C1 segment of cervical spinal cord (tissue), 14 donors: Measurements from ENCODE around the gene VPS52.

Source experiments
- DNase-seq, 14 donors: peaks; one replicate each; lab custom pipeline; 2025; lab: John Stamatoyannopoulos, UW

Gene VPS52

DNA sequence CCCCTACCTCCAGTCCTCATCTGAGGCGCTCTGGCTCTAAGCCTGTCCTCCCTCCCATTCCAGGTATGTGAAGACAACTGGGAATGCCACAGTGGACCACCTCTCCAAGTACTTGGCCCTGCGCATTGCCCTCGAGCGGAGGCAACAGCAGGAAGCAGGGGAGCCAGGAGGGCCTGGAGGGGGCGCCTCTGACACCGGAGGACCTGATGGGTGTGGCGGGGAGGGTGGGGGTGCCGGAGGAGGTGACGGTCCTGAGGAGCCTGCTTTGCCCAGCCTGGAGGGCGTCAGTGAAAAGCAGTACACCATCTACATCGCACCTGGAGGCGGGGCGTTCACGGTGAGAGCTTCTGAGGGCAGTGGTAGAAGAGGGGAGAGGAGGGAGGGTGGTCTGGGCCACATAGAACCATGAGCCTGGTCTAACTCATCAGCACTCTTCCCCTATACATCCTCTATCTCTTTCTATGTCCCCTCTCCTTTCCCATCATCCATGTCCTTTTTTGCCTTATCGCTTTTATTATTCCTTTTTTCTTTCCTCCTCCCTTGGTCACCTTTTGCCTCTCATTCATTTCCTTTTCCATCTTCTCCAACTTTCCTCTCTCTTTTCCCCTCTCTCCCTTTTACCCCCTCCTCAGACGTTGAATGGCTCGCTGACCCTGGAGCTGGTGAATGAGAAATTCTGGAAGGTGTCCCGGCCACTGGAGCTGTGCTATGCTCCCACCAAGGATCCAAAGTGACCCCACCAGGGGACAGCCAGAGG is 59.8 kb downstream of the VPS52 start:
- no peak for DNase-seq

DNA sequence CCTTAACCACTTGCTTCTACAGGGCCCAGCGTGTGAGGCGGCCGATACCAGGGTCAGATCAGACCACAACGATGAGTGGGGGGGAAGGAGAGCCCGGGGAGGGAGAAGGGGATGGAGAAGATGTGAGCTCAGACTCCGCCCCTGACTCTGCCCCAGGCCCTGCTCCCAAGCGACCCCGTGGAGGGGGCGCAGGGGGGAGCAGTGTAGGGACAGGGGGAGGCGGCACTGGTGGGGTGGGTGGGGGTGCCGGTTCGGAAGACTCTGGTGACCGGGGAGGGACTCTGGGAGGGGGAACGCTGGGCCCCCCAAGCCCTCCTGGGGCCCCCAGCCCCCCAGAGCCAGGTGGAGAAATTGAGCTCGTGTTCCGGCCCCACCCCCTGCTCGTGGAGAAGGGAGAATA is 60.5 kb downstream of the VPS52 start:
- no peak for DNase-seq

DNA sequence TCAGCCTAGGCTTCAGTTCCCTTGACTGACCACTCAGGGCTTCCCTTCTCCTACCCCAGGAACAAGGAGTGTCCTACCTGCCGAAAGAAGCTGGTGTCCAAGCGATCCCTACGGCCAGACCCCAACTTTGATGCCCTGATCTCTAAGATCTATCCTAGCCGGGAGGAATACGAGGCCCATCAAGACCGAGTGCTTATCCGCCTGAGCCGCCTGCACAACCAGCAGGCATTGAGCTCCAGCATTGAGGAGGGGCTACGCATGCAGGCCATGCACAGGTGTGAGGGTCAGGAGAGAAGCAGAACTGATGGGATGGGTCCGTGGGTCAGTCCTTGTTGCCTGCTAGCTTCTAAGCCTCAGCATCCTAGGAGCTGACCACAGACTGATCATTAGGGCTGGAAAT is 61.8 kb downstream of the VPS52 start:
- DNase-seq, result no peak

DNA sequence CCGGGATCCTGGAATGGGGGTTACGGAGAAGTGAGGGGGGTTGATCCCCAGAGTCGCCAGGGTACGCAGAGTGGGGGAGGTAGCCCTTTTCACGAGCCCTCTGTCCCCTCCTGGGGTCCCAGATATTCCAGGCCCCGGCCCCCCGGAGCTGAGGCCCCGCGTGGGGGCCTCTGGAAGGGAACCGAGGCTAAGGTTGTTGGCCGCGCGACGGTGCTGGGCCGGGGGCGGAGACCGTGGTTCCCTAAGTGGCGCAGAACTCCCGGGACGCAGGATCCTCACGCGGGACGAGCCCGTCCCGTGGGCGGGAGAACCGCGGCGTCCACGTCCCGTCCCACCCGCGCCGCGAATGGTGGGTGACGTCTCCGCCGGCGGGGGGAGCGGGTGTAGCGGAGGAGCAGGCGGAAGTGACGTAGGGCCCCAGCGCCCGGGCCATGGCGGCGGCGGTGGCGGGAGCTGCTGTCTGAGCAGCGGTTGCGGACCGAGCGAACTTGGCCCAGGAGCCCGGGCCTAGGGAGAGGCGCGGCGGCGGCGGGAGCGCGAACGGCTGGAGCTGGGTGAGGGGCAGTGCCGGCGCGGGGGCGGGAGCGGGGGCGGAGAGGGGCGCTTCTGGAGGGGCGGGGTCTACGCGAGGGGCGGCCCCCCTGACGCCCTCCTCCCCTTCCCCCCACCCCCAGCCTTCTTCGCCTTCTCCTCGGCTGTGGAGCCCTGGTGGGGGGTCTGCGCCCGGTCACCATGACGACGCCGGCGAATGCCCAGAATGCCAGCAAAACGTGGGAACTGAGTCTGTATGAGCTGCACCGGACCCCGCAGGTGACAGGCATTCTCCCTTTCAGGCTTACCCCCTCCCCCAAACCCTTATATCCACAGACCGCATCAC is 63.3 kb downstream of the VPS52 start, which contains the start of gene RING1:
Gene RING1 (plus strand): TSS at position 410 of the 877 bp plus-strand sequence. CDS start 323 bp downstream, at position 733.
- peak in 12 of 14 donors; percentile 60 to 89 (median 78) for DNase-seq

DNA sequence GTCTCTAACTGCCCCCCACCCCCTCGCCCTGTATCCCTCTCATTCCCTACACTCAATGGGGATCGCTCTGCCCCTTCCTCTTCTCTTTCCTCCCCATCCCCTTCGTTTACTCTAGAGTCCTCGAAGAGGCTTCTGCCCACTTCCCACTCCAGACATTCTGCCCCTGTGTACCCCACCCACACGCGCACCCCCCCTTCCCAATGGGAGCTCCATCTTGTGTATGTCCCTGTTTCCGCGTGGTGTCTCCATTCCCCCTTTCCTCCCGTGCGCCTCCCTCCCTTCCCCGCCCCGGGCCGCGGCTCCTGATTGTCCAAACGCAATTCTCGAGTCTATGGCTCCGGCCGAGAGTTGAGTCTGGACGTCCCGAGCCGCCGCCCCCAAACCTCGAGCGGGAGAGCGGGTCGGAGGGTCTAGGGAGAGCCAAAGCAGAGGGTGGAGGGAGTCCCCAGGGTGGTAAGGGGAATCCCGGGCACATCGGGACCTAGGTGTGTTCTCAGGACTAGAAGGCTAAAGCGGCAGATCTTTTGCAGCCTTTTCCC is 64.1 kb downstream of the VPS52 start:
- DNase-seq, result peak in 4 of 14 donors; percentile 46 to 71 (median 58)

DNA sequence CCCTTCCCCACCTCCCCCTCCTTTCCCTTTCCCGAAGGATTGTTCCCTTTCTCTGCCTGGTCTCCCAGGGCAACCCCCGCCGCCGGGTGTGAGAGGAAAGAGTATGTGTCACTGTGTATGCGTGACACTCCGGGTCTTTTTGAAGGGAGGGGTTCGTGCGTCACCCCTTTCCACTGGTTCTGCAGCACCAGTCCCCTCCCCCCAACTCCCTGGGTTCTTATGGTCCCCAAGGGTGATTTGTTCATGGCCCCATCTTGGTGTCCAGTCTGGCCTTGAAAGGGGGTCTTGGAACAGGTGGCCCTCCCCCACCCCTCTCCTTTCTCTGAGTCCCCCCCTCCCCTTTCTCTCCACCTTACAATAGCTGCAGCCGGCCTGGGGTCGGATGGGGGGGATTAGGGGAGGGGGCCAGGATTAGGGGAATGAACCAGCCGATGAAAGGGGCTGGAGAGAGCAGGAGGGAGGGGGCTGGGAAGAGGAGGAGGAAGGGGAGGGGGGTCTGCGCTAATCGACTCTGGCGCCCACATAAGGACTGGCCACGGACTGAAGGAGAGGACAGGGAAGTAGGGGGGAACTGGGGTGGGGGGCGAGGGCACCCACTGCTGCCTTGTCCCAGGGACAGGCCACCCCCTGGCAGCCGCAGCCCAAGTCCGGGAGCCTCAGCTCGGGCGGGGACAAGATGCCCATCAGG is 64.7 kb downstream of the VPS52 start:
- DNase-seq, result peak in 2 of 14 donors; percentile 25 to 68

DNA sequence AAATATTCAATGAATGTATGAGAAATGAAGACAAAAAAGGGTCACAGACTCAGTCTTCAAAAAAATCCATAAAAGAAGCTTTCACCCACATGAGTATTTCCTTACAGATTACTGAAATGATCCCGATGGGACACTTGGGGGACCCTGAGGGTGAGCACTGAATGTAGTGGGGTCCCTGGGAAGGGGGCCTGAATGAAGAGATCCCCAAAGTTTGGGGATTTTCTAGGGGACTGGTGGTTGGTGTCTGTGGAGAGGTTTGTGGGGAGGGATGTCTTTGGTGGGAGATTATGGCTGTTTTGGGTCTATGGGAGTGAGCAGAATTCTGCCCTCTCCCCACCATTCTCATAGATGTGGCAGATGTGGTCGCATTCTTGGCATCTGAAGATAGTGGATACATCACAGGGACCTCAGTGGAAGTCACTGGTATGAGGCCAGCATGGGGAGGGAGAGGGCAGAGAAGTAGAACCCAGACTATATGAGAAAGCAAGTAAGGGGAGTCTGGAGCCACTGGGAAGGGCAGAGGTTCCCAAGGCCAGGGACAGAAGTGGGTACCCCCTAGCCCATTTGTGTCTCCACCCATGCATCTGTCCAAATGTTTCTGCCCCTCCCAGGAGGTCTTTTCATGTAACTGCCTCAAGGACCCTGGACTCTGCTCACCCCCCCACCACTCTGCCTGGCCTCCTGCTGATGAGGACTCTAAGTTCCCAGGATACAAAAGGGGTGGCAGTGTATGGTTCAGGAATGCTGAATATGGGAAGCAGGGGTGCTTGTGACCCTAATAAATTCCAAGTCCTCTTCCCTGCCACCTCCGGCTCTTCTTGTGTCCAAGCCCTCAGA is 65.4 kb downstream of the VPS52 start:
- peak in 1 of 14 donors; percentile 13 for DNase-seq

DNA sequence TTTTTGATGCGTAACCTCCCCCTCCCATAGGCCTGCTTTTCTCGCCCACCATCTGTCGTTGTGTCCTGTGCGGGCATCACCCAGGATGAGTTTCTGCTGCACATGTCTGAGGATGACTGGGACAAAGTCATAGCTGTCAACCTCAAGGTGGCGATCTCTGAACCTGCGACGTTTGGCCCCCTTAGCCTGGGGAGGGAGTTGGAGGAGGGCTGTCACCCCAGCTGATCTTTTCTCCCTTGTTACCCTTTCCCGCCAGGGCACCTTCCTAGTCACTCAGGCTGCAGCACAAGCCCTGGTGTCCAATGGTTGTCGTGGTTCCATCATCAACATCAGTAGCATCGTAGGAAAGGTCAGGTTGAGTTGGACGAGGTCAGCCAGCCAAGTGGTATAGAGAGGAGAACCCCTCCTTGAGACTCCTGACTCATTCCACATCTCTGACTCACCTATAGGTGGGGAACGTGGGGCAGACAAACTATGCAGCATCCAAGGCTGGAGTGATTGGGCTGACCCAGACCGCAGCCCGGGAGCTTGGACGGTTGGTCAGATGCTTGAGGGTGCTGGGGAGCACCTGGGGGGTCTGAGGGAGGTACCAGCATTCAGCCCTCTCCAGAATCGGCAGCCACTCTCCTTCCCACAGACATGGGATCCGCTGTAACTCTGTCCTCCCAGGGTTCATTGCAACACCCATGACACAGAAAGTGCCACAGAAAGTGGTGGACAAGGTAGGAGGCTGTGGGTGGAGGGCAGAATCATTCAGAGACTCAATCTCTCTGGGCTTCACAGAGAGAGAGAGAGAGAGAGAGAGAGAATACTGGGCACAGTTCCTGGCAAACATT is 66.3 kb downstream of the VPS52 start:
- DNase-seq, result no peak

DNA sequence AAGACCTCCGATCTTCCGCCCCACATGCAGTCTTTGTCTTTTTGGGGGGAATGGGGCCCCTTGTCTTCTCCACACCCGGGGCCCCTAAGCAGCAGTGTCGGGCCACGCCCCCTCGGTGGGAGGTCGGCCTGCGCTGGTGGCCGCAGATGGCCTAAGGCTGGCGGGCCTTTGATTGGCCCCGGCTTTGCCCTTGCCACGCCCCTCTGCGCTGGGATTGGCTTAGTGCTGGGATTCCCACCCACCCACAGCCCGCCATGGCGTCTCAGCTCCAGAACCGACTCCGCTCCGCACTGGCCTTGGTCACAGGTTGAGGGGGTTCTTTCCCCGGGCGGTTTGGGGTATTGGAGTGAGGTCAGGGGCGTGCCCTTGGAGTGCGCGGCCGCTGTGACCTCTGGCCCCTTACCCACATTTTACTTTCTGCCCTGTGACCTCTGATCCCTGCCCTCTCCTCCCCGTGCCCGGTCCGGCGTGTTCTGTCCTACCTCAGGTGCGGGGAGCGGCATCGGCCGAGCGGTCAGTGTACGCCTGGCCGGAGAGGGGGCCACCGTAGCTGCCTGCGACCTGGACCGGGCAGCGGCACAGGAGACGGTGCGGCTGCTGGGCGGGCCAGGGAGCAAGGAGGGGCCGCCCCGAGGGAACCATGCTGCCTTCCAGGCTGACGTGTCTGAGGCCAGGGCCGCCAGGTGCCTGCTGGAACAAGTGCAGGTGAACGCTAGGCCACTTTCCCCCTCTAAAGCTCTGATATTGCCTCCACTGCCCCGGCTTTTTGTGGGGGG is 67.1 kb downstream of the VPS52 start, which contains the start of gene HSD17B8:
Gene HSD17B8 (plus strand): TSS at position 241 of the 776 bp plus-strand sequence. CDS start 14 bp downstream, at position 255.
- peak in 13 of 14 donors; percentile 58 to 91 (median 85) for DNase-seq

DNA sequence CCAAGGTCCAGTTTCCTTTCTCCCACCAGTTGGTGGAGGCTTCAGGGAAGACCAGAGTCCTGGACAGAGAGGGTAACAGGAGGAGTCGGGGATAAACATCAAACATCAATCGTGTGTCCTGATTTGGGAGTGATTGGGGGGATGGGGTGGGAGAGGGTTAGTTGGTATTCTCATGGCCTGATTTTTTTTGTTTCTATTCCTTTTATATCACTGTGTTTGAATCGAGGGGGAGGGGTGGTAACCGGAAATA is 67.6 kb downstream of the VPS52 start:
- no peak for DNase-seq

DNA sequence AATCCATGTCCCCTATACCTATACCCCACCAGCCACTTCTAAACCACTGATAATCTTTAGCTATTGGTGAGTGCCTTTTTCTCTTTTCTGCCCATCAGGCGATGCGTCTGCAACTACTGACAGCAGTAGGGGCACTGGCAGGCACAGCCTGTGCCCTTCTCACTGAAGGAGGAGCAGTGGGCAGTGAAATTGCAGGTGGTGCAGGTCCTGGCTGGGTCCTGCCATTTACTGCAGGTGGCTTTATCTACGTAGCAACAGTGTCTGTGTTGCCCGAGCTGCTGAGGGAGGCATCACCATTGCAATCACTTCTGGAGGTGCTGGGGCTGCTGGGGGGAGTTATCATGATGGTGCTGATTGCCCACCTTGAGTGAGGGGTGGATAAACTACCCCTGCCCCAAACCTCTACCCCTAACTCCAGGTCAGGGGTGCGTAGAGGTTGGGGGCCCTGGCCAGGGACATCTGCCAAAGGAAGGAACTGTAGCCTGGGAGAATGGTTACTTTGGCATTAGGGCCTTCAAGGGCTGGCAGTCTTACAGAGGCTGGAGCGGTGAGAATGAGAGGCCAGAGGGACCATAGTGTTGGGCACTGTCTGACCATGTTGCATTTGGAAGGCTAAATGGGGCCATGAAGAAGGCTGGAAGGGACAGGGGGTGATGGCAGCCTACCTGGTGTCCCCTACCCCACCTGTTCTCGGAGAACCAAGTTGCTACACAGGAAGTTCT is 68.1 kb downstream of the VPS52 start:
- DNase-seq, result no peak

DNA sequence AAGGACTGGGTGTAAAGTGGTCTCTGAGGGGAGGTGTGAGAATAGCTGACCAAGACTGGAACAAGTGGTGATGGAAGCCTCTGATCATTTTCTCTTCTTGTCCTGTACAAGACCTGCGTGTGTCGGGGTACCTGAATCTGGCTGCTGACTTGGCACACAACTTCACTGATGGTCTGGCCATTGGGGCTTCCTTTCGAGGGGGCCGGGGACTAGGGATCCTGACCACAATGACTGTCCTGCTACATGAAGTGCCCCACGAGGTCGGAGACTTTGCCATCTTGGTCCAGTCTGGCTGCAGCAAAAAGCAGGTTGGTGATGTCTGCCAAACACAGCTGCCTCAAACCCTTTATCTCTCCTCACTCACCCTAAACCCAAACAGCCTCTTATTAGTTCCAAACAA is 68.9 kb downstream of the VPS52 start:
- no peak for DNase-seq

DNA sequence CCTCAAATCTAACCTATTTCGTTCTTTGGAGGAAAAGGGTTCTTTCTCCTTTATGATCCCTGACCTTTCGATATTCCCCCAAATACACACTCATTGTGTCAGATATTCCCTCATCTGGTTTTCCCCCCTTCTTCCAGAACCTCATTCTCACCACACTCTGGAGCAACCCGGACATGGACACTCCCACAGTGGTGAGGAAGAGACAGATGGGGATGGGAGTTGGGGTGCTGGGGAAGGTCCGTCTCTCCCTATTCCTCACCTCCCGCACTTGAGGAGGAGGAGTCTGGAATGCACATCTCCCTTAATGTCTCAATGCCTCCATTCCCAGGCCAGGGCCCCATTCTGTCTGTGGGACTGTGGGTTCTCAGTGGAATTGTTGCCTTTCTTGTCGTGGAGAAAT is 69.7 kb downstream of the VPS52 start:
- no peak for DNase-seq

DNA sequence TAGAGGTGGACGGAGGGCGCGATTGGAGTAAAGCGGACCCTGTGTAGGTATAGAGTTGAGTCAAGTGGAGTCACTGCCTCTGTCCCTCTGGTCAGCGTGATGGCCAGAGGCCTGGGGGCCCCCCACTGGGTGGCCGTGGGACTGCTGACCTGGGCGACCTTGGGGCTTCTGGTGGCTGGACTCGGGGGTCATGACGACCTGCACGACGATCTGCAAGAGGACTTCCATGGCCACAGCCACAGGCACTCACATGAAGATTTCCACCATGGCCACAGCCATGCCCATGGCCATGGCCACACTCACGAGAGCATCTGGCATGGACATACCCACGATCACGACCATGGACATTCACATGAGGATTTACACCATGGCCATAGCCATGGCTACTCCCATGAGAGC is 70.5 kb downstream of the VPS52 start:
- no peak for DNase-seq
